Endothelial cell of umbilical vein (primary cell): Measurements from ENCODE around the gene TPCN2. TPM values are rescaled to one million over a fixed set of nuclear protein-coding genes. Genes with fewer than 3 reads are reported as not detected.

Source experiments
- BruUV-seq: library from RNA; stranded (reverse); fragments of 400-500 nt; replicated peaks from 2 replicates; lab custom pipeline; 2021; lab: Mats Ljungman, UMichigan
- CTCF ChIA-PET: fragments of 300-600, 350-600 bp; sonication (Branson Sonifier 250); formaldehyde crosslinking; loops from one replicate; lab custom pipeline; 2021; ENCODE audit warnings: antibody characterized with exemption, inconsistent platforms; lab: Charles Lee
- POLR2A ChIA-PET: fragments of 300-600, 350-600 bp; sonication (Branson Sonifier 250); formaldehyde crosslinking; loops from one replicate; lab custom pipeline; 2021; ENCODE audit warnings: antibody characterized with exemption, inconsistent platforms; lab: Charles Lee
- DNase-seq: peaks from one replicate; pipeline ENCODE4 v3.0.0-alpha.2; 2011; ENCODE audit warnings: low read depth, low spot score
- FAIRE-seq: peaks from 2 replicates; lab custom pipeline; 2011; peaks lifted over from hg19 to GRCh38; lab: Jason Lieb, UNC
- H2AFZ ChIP-seq: 2 replicates; pipeline ENCODE4 v1.6.0; 2012; ENCODE audit warnings: low read depth, low read length, control low read depth, inconsistent platforms
- H3K27ac ChIP-seq: 2 replicates; pipeline ENCODE4 v1.5.1; 2011; ENCODE audit warnings: low read depth, mild to moderate bottlenecking, control low read depth, low read length, moderate library complexity; ENCODE audit not compliant: insufficient read depth
- H3K27me3 ChIP-seq, 2 experiments: 2 replicates each; pipeline versions ENCODE4 v1.6.0 to v1.6.1; 2011; ENCODE audit warnings: low read length in 2 of 2, mixed read lengths in 1 of 2; ENCODE audit not compliant: control insufficient read depth in 2 of 2, insufficient read depth in 2 of 2
- H3K36me3 ChIP-seq, 2 experiments: 2 replicates in 1 of 2; 3 replicates in 1 of 2; pipeline ENCODE4 v1.5.1; 2011; ENCODE audit warnings: low read length in 2 of 2, mild to moderate bottlenecking in 1 of 2, moderate library complexity in 1 of 2; ENCODE audit not compliant: control insufficient read depth in 2 of 2, insufficient read depth in 2 of 2; ENCODE audit errors: extremely low read depth in 1 of 2
- H3K4me1 ChIP-seq: 3 replicates; pipeline ENCODE4 v1.5.1; 2011; ENCODE audit warnings: mild to moderate bottlenecking, low read length; ENCODE audit not compliant: control insufficient read depth, insufficient read depth; ENCODE audit errors: extremely low read depth
- H3K4me2 ChIP-seq: 2 replicates; pipeline ENCODE4 v1.6.1; 2011; ENCODE audit warnings: low read length, control low read depth, mixed read lengths; ENCODE audit not compliant: insufficient read depth
- H3K4me3 ChIP-seq, 3 experiments: fragments of 200-600 bp in 1 of 3; sonication (generic), shearing (Covaris generic) in 1 of 3; replicated peaks in 1 of 3; 2 replicates each; pipeline ENCODE4 v1.5.1; 2011 to 2016; ENCODE audit warnings: control low read depth in 3 of 3, low read length in 3 of 3, mild to moderate bottlenecking in 2 of 3, inconsistent platforms in 1 of 3, low read depth in 1 of 3, moderate library complexity in 1 of 3; ENCODE audit not compliant: insufficient read depth in 1 of 3
- H3K79me2 ChIP-seq: 2 replicates; pipeline ENCODE4 v1.6.0; 2012; ENCODE audit warnings: low read length, inconsistent platforms; ENCODE audit not compliant: control insufficient read depth, insufficient read depth
- H3K9ac ChIP-seq: replicated peaks from 2 replicates; pipeline ENCODE3; 2011; ENCODE audit warnings: low read length, control low read depth; ENCODE audit not compliant: insufficient read depth; ENCODE audit errors: extremely low read depth
- H3K9me1 ChIP-seq: replicated peaks from 3 replicates; pipeline ENCODE4 v1.6.0; 2011; ENCODE audit warnings: mild to moderate bottlenecking, low read length; ENCODE audit not compliant: control insufficient read depth, insufficient read depth; ENCODE audit errors: extremely low read depth
- H3K9me3 ChIP-seq: replicated peaks from 2 replicates; pipeline ENCODE4 v1.5.1; 2012; ENCODE audit warnings: low read length, inconsistent platforms; ENCODE audit not compliant: control insufficient read depth, insufficient read depth
- H4K20me1 ChIP-seq: replicated peaks from 2 replicates; pipeline ENCODE3; 2011; ENCODE audit warnings: mild to moderate bottlenecking, low read length; ENCODE audit not compliant: control insufficient read depth, insufficient read depth; ENCODE audit errors: extremely low read depth
- EZH2 ChIP-seq: IDR thresholded peaks from 2 replicates; pipeline ENCODE4 v1.6.1; 2012; ENCODE audit warnings: borderline replicate concordance, low read depth, mild to moderate bottlenecking, moderate library complexity, low read length, inconsistent platforms; ENCODE audit not compliant: severe bottlenecking
- FOS ChIP-seq: IDR thresholded peaks from 2 replicates; pipeline ENCODE4 v1.6.1; 2011; ENCODE audit warnings: mild to moderate bottlenecking, low read length, moderate library complexity, borderline replicate concordance; ENCODE audit not compliant: insufficient read depth
- GATA2 ChIP-seq: IDR thresholded peaks from 2 replicates; pipeline ENCODE4 v1.7.0; 2011; ENCODE audit warnings: low read depth, mild to moderate bottlenecking, moderate library complexity, mixed read lengths, low read length; ENCODE audit not compliant: insufficient read length, insufficient read depth
- JUN ChIP-seq: IDR thresholded peaks from 2 replicates; pipeline ENCODE4 v1.6.1; 2011; ENCODE audit warnings: borderline replicate concordance, low read depth; ENCODE audit not compliant: insufficient read length, insufficient read depth
- MYC ChIP-seq: IDR thresholded peaks from one replicate; pipeline ENCODE4 v1.6.1; 2011; ENCODE audit warnings: mild to moderate bottlenecking, low read depth, low read length
- POLR2A ChIP-seq: IDR thresholded peaks from 2 replicates; pipeline ENCODE4 v1.6.1; 2012; ENCODE audit warnings: low read depth, mild to moderate bottlenecking, control low read depth, low read length
- POLR2AphosphoS5 ChIP-seq: IDR thresholded peaks from 2 replicates; pipeline ENCODE4 v1.6.1; 2012; ENCODE audit warnings: low read depth, mild to moderate bottlenecking, control low read depth, low read length, moderate library complexity; ENCODE audit not compliant: insufficient read depth
- dilution Hi-C: fragments of 300-500 bp; cut with MboI; formaldehyde crosslinking; loops from one replicate; pipeline ENCODE4 v1.15.0; 2019; ENCODE audit warnings: low sequenced_read_pairs; ENCODE audit not compliant: extremely low pct_ligation_motif_present
- intact Hi-C: fragments of 100-400 bp; cut with micrococcal nuclease; formaldehyde crosslinking; loops from one replicate; pipeline ENCODE4 v1.10.0; 2022
- polyA plus RNA-seq, 4 experiments: library from polyadenylated mRNA; depleted of rRNA in 3 of 4; stranded (reverse) in 3 of 4; unstranded in 1 of 4; fragments of >200 nt; gene quantifications; 2 replicates each; pipeline versions ENCODE4 v1.2.1 to v1.2.3, GENCODE V29; 2011 to 2012; ENCODE audit warnings: missing spikeins in 1 of 4
- total RNA-seq: library from RNA; stranded (reverse); gene quantifications from 2 replicates; pipeline ENCODE4 v1.2.3, GENCODE V29; 2021
- TF ChIP-seq, protein P1 (sequence below): IDR thresholded peaks from 2 replicates; pipeline ENCODE4 v1.6.1; 2011; ENCODE audit not compliant: insufficient read depth, insufficient read length
- TF ChIP-seq, protein P2 (sequence below), 2 donors: IDR thresholded peaks; 1 replicate in 1 of 2; 2 replicates in 1 of 2; pipeline ENCODE4 v1.5.1; 2011; ENCODE audit warnings: low read length in 2 of 2, mild to moderate bottlenecking in 2 of 2, moderate library complexity in 2 of 2, control low read depth in 1 of 2, inconsistent platforms in 1 of 2, low read depth in 1 of 2; ENCODE audit not compliant: insufficient read depth in 1 of 2; ENCODE audit errors: extremely low read depth in 1 of 2

TPCN2 gene
- total and polyA plus RNA-seq, 2 donors (not counting 3 experiments of a cell fraction or from before 2014, with no cell fraction given) = 10.3 to 13.4 TPM

DNA sequence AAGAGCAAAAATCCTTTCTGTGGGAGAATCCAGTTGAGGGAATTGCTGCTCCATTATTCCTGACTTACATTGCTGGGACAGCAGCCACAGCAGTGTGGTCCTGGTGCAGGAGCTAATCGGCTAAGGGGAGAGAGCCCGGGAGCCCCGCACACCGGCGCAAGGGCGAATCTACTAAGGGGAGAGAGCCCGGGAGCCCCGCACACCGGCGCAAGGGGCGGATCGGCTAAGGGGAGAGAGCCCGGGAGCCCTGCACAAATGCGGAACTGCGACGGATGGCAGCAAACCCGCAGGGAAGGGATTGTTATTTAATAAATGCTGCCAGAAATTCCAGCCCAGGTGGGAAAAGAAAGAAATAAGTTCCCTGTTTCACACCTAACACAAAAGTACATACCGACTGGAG lies 43.5 kb downstream of the TPCN2 start:
- Histone ChIP-seq H3K9me1 (no peaks in the 10 kb centered on the region), H3K36me3 (no peaks in the 10 kb centered on the region), H2AFZ (no peak overlapping the region), H3K4me3 (no peak overlapping the region), H3K27ac (no peak overlapping the region), H4K20me1 (no peaks in the 10 kb centered on the region), H3K4me1 (no peaks in the 10 kb centered on the region), H3K79me2 (no peaks in the 10 kb centered on the region), H3K9me3 (no peaks in the 10 kb centered on the region), H3K27me3 (no peaks in the 10 kb centered on the region), H3K4me2 (no peak overlapping the region), H3K9ac (no peak overlapping the region)
- BruUV-seq = no TSS peak
- TF ChIP-seq GATA2 = no peak
- TF ChIP-seq MYC = no peak
- no peak for TF ChIP-seq POLR2AphosphoS5
- TF ChIP-seq JUN = no peak
- no peak for TF ChIP-seq FOS
- TF ChIP-seq, protein P1, sequence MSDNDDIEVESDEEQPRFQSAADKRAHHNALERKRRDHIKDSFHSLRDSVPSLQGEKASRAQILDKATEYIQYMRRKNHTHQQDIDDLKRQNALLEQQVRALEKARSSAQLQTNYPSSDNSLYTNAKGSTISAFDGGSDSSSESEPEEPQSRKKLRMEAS = no peak
- TF ChIP-seq EZH2 = no peak
- ChIA-PET POLR2A (no interaction called here), CTCF (interaction anchor here (0.8 kb wide), 1 partner anchor 200 kb away, joined by 3 read pairs; no protein-coding TSS in a partner anchor)
- dilution Hi-C loops (no loop called here), intact Hi-C loops (no loop called here)
- DNase-seq = no peak
- no peak for FAIRE-seq

GRCh38 chr11:69093106-69093505 lies 44.4 kb downstream of the TPCN2 start:
- BruUV-seq = no TSS peak
- Histone ChIP-seq H3K27me3 (no peaks in the 10 kb centered on the region), H3K4me2 (no peak overlapping the region), H3K36me3 (no peaks in the 10 kb centered on the region), H3K9me3 (no peaks in the 10 kb centered on the region), H3K9ac (no peak overlapping the region), H3K4me3 (no peak overlapping the region), H3K27ac (no peak overlapping the region), H3K9me1 (no peaks in the 10 kb centered on the region), H3K79me2 (no peaks in the 10 kb centered on the region), H3K4me1 (no peaks in the 10 kb centered on the region), H2AFZ (no peak overlapping the region), H4K20me1 (no peaks in the 10 kb centered on the region)
- FAIRE-seq (no peak), DNase-seq (no peak)
- ChIA-PET POLR2A (no interaction called here), CTCF (interaction anchor here (0.8 kb wide), 1 partner anchor 199 kb away, joined by 3 read pairs; no protein-coding TSS in a partner anchor)
- dilution Hi-C loops (no loop called here), intact Hi-C loops (no loop called here)
- TF ChIP-seq POLR2A = no peak
- TF ChIP-seq, protein P1 = no peak
- TF ChIP-seq GATA2 = no peak
- no peak for TF ChIP-seq EZH2
- no peak for TF ChIP-seq POLR2AphosphoS5
- TF ChIP-seq JUN = no peak
- no peak for TF ChIP-seq MYC
- no peak for TF ChIP-seq FOS
- TF ChIP-seq, protein P2, sequence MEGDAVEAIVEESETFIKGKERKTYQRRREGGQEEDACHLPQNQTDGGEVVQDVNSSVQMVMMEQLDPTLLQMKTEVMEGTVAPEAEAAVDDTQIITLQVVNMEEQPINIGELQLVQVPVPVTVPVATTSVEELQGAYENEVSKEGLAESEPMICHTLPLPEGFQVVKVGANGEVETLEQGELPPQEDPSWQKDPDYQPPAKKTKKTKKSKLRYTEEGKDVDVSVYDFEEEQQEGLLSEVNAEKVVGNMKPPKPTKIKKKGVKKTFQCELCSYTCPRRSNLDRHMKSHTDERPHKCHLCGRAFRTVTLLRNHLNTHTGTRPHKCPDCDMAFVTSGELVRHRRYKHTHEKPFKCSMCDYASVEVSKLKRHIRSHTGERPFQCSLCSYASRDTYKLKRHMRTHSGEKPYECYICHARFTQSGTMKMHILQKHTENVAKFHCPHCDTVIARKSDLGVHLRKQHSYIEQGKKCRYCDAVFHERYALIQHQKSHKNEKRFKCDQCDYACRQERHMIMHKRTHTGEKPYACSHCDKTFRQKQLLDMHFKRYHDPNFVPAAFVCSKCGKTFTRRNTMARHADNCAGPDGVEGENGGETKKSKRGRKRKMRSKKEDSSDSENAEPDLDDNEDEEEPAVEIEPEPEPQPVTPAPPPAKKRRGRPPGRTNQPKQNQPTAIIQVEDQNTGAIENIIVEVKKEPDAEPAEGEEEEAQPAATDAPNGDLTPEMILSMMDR (IDR thresholded peaks at IDR 0.05; ENCODE audit: extremely low read depth in 1 of 2, insufficient read depth in 1 of 2, low read depth in 1 of 2, low read length in 2 of 2) = no peak
